C4-2B (cell line): ENCODE data around the gene CDK17.
"Not testable (repeated sequence)": the region's sequence is repeated elsewhere in the genome, so short reads cannot be mapped to it uniquely, and the experiment has no call there.

Source experiments
- H3K27ac ChIP-seq: fragments of 450-650 bp; 2 replicates; pipeline ENCODE4 v1.5.1; 2017
- CTCF ChIP-seq: fragments of 450-650 bp; conservative IDR thresholded peaks from 2 replicates; pipeline ENCODE4 v1.5.1; 2017; ENCODE audit warnings: mild to moderate bottlenecking
- ZFX ChIP-seq: fragments of 450-650 bp; IDR thresholded peaks from 2 replicates; pipeline ENCODE4 v1.6.1; 2017

CDK17 gene

GRCh38 chr12:96397756-96398423 is 2.3 kb downstream of the CDK17 start:
- TF ChIP-seq CTCF (no peak), ZFX (no peak)
- H3K27ac ChIP-seq, result no peak overlapping the region

DNA sequence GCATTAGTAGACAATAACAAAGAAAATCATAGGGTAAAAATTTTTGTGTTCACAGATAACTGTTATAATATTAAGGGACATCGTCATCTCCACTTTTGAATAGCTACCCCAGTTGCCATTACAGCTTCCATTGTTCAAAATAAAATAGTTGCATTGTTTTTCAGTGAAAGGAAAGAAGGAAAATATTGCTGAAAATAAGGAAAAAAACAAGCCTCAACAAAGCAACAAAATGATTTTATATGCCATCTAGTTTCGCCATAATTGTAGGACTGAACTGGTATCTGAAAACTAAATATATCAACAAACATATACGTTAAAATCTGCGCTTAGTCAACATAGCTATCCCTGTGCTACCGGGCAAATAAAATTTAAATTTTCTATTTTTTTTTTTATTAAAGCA is 3.3 kb downstream of the CDK17 start:
- no peak overlapping the region for H3K27ac ChIP-seq
- no peak for TF ChIP-seq CTCF
- no peak for TF ChIP-seq ZFX

GRCh38 chr12:96396209-96396608 is 4.0 kb downstream of the CDK17 start:
- TF ChIP-seq ZFX (no peak), CTCF (no peak)
- H3K27ac ChIP-seq, result no peak overlapping the region

DNA sequence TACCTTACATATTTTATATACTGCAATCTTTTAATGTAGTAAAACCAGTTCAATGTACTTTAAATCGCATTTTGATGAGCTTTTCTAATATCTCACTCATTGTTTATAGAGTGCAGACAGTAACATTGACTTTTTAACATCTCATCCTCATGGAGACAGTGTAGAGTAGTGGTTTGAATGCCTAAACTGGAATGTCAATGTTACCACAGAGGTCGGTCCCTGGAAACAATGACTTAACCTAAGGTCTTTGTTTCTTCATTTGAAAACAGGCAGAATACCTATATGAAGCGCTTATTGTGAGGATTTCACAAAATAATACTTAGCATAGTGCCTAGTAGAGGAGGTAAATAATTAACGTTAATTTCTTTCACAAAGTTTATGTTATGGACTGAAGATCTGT is 5.0 kb downstream of the CDK17 start:
- TF ChIP-seq ZFX, result no peak
- TF ChIP-seq CTCF, result no peak
- no peak overlapping the region for H3K27ac ChIP-seq

GRCh38 chr12:96393229-96393628 is 7.0 kb downstream of the CDK17 start:
- H3K27ac ChIP-seq, result not testable (repeated sequence)

DNA sequence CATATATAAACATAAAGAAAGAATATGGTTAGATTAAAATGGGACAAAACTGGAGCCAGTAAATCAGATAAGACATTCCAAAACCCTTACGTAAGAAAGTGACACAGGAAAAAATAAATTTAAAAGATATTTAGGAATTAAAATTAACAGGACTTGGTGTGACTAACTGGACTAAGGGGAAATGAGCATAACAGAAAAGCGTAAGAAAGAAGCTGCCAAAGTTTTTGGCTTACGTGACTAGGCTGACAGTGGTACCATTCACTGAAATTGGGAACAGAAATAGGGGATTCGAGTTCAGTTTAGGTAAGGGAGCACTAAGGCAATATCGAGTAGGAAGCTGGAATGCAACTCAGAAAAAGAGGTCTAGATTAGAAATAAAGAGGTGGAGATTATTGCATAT is 7.8 kb downstream of the CDK17 start:
- H3K27ac ChIP-seq, result no peak overlapping the region
- TF ChIP-seq ZFX, result no peak
- TF ChIP-seq CTCF, result no peak

GRCh38 chr12:96387981-96388380 is 12.3 kb downstream of the CDK17 start:
- H3K27ac ChIP-seq, result no peak overlapping the region
- no peak for TF ChIP-seq CTCF
- no peak for TF ChIP-seq ZFX

DNA sequence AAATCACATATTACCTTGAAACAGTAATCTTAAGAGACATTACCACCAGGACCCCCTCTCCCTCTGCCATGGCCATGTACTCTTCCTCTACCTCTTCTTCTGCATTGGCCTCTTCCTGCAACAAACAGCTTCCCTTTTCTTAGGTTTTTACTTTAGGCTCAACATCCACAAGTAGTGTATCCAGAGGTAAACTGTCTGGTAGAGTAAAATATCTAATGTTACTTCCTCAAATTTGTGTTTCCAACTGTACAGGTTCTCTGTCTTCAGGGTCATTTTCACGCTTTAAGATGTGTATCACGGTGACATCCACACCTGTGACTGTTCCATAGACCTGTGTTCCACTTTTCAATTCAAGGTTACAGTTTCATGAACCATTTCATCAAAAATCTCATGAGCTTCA is 13.4 kb downstream of the CDK17 start:
- H3K27ac ChIP-seq, result no peak overlapping the region
- no peak for TF ChIP-seq ZFX
- TF ChIP-seq CTCF, result no peak
